Measurements from ENCODE around the gene TMEM132D.

GRCh38 chr12:129772501-129773493 lies 131.0 kb downstream of the TMEM132D start:
- TF ChIP-seq FOXK1 (CRISPR knock-in tag; IDR thresholded peaks at IDR 0.05) (no peak), ATF3 (CRISPR knock-in tag; conservative IDR thresholded peaks at IDR 0.05) (no peak)
- TF ChIP-seq, protein P1, sequence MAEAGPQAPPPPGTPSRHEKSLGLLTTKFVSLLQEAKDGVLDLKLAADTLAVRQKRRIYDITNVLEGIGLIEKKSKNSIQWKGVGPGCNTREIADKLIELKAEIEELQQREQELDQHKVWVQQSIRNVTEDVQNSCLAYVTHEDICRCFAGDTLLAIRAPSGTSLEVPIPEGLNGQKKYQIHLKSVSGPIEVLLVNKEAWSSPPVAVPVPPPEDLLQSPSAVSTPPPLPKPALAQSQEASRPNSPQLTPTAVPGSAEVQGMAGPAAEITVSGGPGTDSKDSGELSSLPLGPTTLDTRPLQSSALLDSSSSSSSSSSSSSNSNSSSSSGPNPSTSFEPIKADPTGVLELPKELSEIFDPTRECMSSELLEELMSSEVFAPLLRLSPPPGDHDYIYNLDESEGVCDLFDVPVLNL (CRISPR knock-in tag; IDR thresholded peaks at IDR 0.05; ENCODE audit: borderline replicate concordance, low read depth), result no peak
- TF ChIP-seq, protein P2, sequence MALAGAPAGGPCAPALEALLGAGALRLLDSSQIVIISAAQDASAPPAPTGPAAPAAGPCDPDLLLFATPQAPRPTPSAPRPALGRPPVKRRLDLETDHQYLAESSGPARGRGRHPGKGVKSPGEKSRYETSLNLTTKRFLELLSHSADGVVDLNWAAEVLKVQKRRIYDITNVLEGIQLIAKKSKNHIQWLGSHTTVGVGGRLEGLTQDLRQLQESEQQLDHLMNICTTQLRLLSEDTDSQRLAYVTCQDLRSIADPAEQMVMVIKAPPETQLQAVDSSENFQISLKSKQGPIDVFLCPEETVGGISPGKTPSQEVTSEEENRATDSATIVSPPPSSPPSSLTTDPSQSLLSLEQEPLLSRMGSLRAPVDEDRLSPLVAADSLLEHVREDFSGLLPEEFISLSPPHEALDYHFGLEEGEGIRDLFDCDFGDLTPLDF (CRISPR knock-in tag; IDR thresholded peaks at IDR 0.05), result no peak
- TF ChIP-seq, protein P3, sequence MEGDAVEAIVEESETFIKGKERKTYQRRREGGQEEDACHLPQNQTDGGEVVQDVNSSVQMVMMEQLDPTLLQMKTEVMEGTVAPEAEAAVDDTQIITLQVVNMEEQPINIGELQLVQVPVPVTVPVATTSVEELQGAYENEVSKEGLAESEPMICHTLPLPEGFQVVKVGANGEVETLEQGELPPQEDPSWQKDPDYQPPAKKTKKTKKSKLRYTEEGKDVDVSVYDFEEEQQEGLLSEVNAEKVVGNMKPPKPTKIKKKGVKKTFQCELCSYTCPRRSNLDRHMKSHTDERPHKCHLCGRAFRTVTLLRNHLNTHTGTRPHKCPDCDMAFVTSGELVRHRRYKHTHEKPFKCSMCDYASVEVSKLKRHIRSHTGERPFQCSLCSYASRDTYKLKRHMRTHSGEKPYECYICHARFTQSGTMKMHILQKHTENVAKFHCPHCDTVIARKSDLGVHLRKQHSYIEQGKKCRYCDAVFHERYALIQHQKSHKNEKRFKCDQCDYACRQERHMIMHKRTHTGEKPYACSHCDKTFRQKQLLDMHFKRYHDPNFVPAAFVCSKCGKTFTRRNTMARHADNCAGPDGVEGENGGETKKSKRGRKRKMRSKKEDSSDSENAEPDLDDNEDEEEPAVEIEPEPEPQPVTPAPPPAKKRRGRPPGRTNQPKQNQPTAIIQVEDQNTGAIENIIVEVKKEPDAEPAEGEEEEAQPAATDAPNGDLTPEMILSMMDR (IDR thresholded peaks at IDR 0.05), result no peak

Data from WTC11 (cell line).